Uterus (tissue), 4 donors: ENCODE results near the gene ABL2. TPM values are rescaled to one million over a fixed set of nuclear protein-coding genes. Genes with fewer than 3 reads are reported as not detected.
A peak's percentile ranks its signal among the peaks of the same experiment; 100 is the strongest.
"Not testable (repeated sequence)": the region's sequence is repeated elsewhere in the genome, so short reads cannot be mapped to it uniquely, and the experiment has no call there.

ENCODE experiments used
- DNase-seq, 2 donors: peaks; one replicate each; pipeline ENCODE4 v3.0.0-alpha.2; 2019 to 2020
- H3K27ac ChIP-seq, 2 donors: fragments of 200-600 bp; sonication (generic); 1 replicate in 1 of 2; 2 replicates in 1 of 2; pipeline ENCODE4 v1.5.1; 2016 to 2018
- H3K27me3 ChIP-seq, 2 donors: fragments of 200-600 bp; sonication (generic); one replicate each; pipeline ENCODE4 v1.5.1; 2018 to 2019; ENCODE audit warnings: control low read depth in 1 of 2
- H3K36me3 ChIP-seq, 2 donors: fragments of 200-600 bp; sonication (generic); one replicate each; pipeline ENCODE4 v1.5.1; 2019; ENCODE audit warnings: control low read depth in 1 of 2
- H3K4me1 ChIP-seq, 2 donors: fragments of 200-600 bp; sonication (generic); one replicate each; pipeline ENCODE4 v1.5.1; 2018 to 2019; ENCODE audit warnings: control low read depth in 1 of 2
- H3K4me3 ChIP-seq, 2 donors: fragments of 200-600 bp; sonication (generic); 1 replicate in 1 of 2; 2 replicates in 1 of 2; pipeline ENCODE4 v1.5.1; 2018 to 2019; ENCODE audit warnings: mild to moderate bottlenecking in 1 of 2
- H3K9me3 ChIP-seq, 2 donors: fragments of 200-600 bp; sonication (generic); one replicate each; pipeline ENCODE4 v1.5.1; 2019; ENCODE audit warnings: control low read depth in 1 of 2
- CTCF ChIP-seq, 4 experiments: fragments of 200-600 bp in 2 of 4; fragments of 450-650 bp in 2 of 4; sonication (generic) in 2 of 4; IDR thresholded peaks; one replicate each; pipeline ENCODE4 v1.5.1; 2016 to 2019; ENCODE audit warnings: antibody characterized with exemption in 4 of 4, mild to moderate bottlenecking in 2 of 4, moderate library complexity in 1 of 4
- POLR2A ChIP-seq, 2 donors: fragments of 450-650 bp; IDR thresholded peaks; one replicate each; pipeline ENCODE4 v1.6.1; 2016; ENCODE audit warnings: antibody characterized with exemption in 2 of 2, mild to moderate bottlenecking in 1 of 2, moderate library complexity in 1 of 2
- intact Hi-C: fragments of 100-400 bp; cut with DNase I; formaldehyde crosslinking; loops from one replicate; pipeline ENCODE4 v1.15.1; 2023; ENCODE audit warnings: low total_unique reads
- total RNA-seq, 4 donors: library from RNA; depleted of rRNA in 3 of 4; stranded (reverse); fragments of >200 nt in 3 of 4; gene quantifications; one replicate each; pipeline versions ENCODE4 v1.1.0 to v1.2.4, GENCODE V29; 2014 to 2023
- donor health status: DM: yes; HTN: yes; CAD: no.

The ABL2 gene
- total RNA-seq, 4 donors from 2014 or later = 10.3 to 33.1 (median 15.1) TPM

- DNase-seq = no peak
- intact Hi-C loops = no loop called here
Observed at GRCh38 chr1:179137617-179138255, 91.7 kb downstream of the ABL2 start.

GRCh38 chr1:179135707-179136106, 93.8 kb downstream of the ABL2 start:
- DNase-seq, H3K9me3 ChIP-seq, H3K4me1 ChIP-seq, H3K27me3 ChIP-seq, H3K4me3 ChIP-seq, intact Hi-C loops, H3K27ac ChIP-seq, H3K36me3 ChIP-seq: not testable (repeated sequence)

More at GRCh38 chr1:179137617-179138255, 91.7 kb downstream of the ABL2 start:
- Histone ChIP-seq H3K4me1 (no peaks in the 10 kb centered on the region), H3K27ac (no peak overlapping the region), H3K4me3 (no peak overlapping the region), H3K27me3 (no peaks in the 10 kb centered on the region), H3K9me3 (no peaks in the 10 kb centered on the region), H3K36me3 (no peaks in the 10 kb centered on the region)
- TF ChIP-seq POLR2A (IDR thresholded peaks at IDR 0.05) (no peak), CTCF (IDR thresholded peaks at IDR 0.05) (no peak)

DNA sequence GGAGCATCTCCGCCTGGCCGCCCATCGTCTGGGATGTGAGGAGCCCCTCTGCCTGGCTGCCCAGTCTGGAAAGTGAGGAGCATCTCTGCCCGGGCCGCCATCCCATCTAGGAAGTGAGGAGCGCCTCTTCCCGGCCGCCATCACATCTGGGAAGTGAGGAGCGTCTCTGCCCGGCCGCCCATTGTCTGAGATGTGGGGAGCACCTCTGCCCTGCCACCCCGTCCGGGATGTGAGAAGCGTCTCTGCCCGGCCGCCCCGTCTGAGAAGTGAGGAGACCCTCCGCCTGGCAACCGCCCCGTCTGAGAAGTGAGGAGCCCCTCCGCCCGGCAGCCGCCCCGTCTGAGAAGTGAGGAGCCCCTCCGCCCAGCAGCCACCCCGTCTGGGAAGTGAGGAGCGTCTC, 94.3 kb downstream of the ABL2 start:
- intact Hi-C loops, H3K4me3 ChIP-seq, H3K9me3 ChIP-seq, H3K27ac ChIP-seq, H3K4me1 ChIP-seq, DNase-seq, H3K36me3 ChIP-seq, H3K27me3 ChIP-seq: not testable (repeated sequence)

GRCh38 chr1:179129702-179130473, 99.6 kb downstream of the ABL2 start:
- no peaks in the 10 kb centered on the region for H3K4me1 ChIP-seq
- H3K9me3 ChIP-seq = no peaks in the 10 kb centered on the region
- H3K27me3 ChIP-seq = no peaks in the 10 kb centered on the region
- H3K4me3 ChIP-seq = peak overlapping the region in 1 of 2 donors; percentile 14
- intact Hi-C loops = no loop called here
- TF ChIP-seq CTCF (IDR thresholded peaks at IDR 0.05) (no peak), POLR2A (IDR thresholded peaks at IDR 0.05) (no peak)
- no peaks in the 10 kb centered on the region for H3K36me3 ChIP-seq
- peak overlapping the region; percentile 53 to 67 for H3K27ac ChIP-seq
- DNase-seq = no peak

GRCh38 chr1:179128520-179128919, 101.0 kb downstream of the ABL2 start:
- peak overlapping the region in 1 of 2 donors; percentile 67 for H3K27ac ChIP-seq
- DNase-seq = no peak
- no peaks in the 10 kb centered on the region for H3K9me3 ChIP-seq
- H3K4me3 ChIP-seq = no peak overlapping the region
- intact Hi-C loops = no loop called here
- no peaks in the 10 kb centered on the region for H3K27me3 ChIP-seq
- no peaks in the 10 kb centered on the region for H3K4me1 ChIP-seq
- no peaks in the 10 kb centered on the region for H3K36me3 ChIP-seq
- TF ChIP-seq POLR2A (IDR thresholded peaks at IDR 0.05) (no peak), CTCF (IDR thresholded peaks at IDR 0.05) (no peak)

- TF ChIP-seq POLR2A (IDR thresholded peaks at IDR 0.05) (no peak), CTCF (IDR thresholded peaks at IDR 0.05) (no peak)
- no peaks in the 10 kb centered on the region for H3K9me3 ChIP-seq
- peak overlapping the region in 1 of 2 donors; percentile 19 for H3K27ac ChIP-seq
Observed at GRCh38 chr1:179127163-179127895, 102.1 kb downstream of the ABL2 start.

More at GRCh38 chr1:179127163-179127895, 102.1 kb downstream of the ABL2 start:
- H3K27me3 ChIP-seq = no peaks in the 10 kb centered on the region
- no peaks in the 10 kb centered on the region for H3K4me1 ChIP-seq
- H3K36me3 ChIP-seq = no peaks in the 10 kb centered on the region
- intact Hi-C loops = no loop called here
- DNase-seq = no peak
- no peak overlapping the region for H3K4me3 ChIP-seq
